ENCODE data around the gene PRR18. TPM values are rescaled to one million over a fixed set of nuclear protein-coding genes. Genes with fewer than 3 reads are reported as not detected.
A peak's percentile ranks its signal among the peaks of the same experiment; 100 is the strongest.

Gene PRR18
- total RNA-seq, 3 donors from 2014 or later (not counting 1 experiment from before 2014, with no cell fraction given): not detected

DNA sequence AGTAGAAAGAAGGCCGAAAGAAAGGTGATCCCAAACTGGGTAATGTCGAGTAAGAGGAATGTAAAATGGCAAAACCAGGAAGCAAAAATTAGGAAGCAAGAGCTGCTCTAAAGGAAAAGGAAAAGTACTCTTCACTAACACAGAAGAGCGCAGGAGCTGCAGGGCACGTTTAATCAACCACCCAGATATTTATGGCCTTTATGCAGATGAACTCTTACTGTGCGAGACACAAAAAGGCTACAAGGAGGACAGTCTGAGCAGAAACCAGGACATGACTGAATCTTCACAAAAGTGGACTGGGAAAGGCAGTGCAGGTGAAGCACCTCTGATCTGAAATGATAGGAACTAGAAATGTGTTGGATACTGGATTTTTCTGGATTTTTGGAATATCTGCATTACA, 15.2 kb upstream of the PRR18 start:
- Mint-ChIP-seq H3K9me3 (no peaks in the 10 kb centered on the region), H3K4me1 (peaks cover 40 to 53% of the 10 kb centered on the region in 2 donors), H3K4me3 (no peak overlapping the region), H3K36me3 (peaks cover 6% of the 10 kb centered on the region), H3K27ac (no peak overlapping the region), H3K27me3 (ENCODE audit: low read depth in 2 of 2) (no peaks in the 10 kb centered on the region)
- ATAC-seq: no peak
- Histone ChIP-seq H3K4me3 (ENCODE audit: low read length) (no peak overlapping the region), H3K27me3 (ENCODE audit: control insufficient read depth, insufficient read depth, low read length) (no peaks in the 10 kb centered on the region), H3K4me1 (ENCODE audit: control insufficient read depth, insufficient read depth, low read length) (peaks cover 16% of the 10 kb centered on the region), H3K9me3 (ENCODE audit: control insufficient read depth, insufficient read depth, low read length) (no peaks in the 10 kb centered on the region), H3K27ac (ENCODE audit: low read length) (no peak overlapping the region), H3K36me3 (ENCODE audit: control insufficient read depth, insufficient read depth, low read length) (peaks cover 55% of the 10 kb centered on the region)
- 98% methylated on average over 4 of the region's 5 CpGs for WGBS (ENCODE audit: insufficient coverage)
- intact Hi-C loops (cut with micrococcal nuclease): no loop called here
- TF ChIP-seq, protein P1, sequence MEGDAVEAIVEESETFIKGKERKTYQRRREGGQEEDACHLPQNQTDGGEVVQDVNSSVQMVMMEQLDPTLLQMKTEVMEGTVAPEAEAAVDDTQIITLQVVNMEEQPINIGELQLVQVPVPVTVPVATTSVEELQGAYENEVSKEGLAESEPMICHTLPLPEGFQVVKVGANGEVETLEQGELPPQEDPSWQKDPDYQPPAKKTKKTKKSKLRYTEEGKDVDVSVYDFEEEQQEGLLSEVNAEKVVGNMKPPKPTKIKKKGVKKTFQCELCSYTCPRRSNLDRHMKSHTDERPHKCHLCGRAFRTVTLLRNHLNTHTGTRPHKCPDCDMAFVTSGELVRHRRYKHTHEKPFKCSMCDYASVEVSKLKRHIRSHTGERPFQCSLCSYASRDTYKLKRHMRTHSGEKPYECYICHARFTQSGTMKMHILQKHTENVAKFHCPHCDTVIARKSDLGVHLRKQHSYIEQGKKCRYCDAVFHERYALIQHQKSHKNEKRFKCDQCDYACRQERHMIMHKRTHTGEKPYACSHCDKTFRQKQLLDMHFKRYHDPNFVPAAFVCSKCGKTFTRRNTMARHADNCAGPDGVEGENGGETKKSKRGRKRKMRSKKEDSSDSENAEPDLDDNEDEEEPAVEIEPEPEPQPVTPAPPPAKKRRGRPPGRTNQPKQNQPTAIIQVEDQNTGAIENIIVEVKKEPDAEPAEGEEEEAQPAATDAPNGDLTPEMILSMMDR (IDR thresholded peaks at IDR 0.05): no peak
- DNase-seq: no peak

DNA sequence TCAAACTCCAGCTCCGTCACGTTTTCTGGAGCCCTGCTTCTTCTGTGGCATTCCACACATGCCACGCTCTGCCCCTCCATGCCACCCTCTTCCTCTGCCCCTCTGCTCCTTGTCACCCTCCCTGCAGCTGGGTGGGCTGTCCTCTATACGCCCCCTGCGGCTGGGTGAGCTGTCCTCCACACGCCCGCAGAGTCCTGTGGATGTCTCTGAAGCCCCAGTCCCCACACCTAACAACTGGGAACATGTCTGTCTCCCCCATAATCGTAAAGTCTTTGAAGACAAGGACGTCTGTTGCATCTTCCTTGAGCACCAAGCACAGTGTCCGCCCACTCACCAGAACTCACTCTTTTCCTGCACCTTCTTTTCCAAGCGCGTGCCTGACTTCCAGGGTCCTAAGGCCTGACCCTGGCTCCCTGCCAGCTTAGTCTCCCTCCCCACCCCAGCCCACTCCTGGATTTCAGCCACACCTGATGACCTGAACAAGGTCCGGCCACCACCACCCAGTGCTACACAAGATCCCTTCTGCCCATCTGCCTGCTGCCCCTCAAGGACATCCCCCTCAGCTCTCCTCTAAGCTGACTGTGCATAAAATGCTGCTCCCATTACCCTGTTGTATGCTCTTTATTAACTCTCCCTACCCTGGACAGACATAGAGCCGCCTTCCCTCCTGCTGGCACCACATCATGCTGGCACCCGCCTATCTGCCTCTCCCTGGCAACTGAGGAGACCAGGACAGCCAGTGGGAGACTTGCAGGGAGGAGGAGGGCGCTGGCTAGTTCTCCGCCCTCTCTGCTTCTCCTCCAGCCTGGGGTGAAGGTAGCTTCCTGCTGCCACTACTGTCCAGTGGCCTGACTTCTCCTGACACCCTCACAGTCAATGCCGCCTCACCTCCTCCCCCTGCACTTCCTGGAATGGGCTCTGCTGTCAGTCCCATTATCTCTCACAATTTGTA, 10.7 kb upstream of the PRR18 start:
- Mint-ChIP-seq H3K4me1 (peaks cover 12 to 21% of the 10 kb centered on the region in 2 donors), H3K36me3 (no peaks in the 10 kb centered on the region), H3K4me3 (no peak overlapping the region), H3K27ac (peak overlapping the region in 1 of 2 donors; percentile 32), H3K27me3 (ENCODE audit: low read depth in 2 of 2) (no peaks in the 10 kb centered on the region), H3K9me3 (no peaks in the 10 kb centered on the region)
- Histone ChIP-seq H3K36me3 (ENCODE audit: control insufficient read depth, insufficient read depth, low read length) (peaks cover 33% of the 10 kb centered on the region), H3K4me3 (ENCODE audit: low read length) (no peak overlapping the region), H3K27me3 (ENCODE audit: control insufficient read depth, insufficient read depth, low read length) (no peaks in the 10 kb centered on the region), H3K27ac (ENCODE audit: low read length) (no peak overlapping the region), H3K9me3 (ENCODE audit: control insufficient read depth, insufficient read depth, low read length) (no peaks in the 10 kb centered on the region), H3K4me1 (ENCODE audit: control insufficient read depth, insufficient read depth, low read length) (peaks cover 3% of the 10 kb centered on the region)
- intact Hi-C loops (cut with micrococcal nuclease): no loop called here
- DNase-seq (no peak), ATAC-seq (no peak)
- TF ChIP-seq, protein P1 (IDR thresholded peaks at IDR 0.05): no peak
- WGBS (ENCODE audit: insufficient coverage): 86% methylated on average over 18 of the region's 18 CpGs

DNA sequence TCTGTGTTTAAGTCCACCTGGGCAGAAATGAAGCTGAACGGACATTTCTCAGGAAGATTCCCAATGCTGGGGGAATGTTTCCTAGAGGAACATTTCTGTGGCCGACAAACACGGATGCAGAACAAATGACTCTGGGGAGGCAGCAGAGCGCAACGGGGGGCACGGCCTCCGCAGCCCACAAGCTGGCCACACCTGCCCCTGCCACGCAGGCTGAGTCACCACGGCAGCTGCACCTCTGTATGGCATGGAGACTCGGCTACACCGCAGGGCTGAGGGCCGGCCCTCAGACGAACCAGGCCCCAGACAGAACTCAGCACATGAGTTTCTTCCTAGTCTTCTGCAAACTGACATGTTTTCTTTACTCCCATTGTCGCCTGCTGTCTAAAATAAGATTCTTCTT, 10.0 kb upstream of the PRR18 start:
- H3K27me3 Mint-ChIP-seq (ENCODE audit: low read depth in 2 of 2): no peaks in the 10 kb centered on the region

More for the DNA sequence above, 10.0 kb upstream of the PRR18 start:
- Histone ChIP-seq H3K27me3 (ENCODE audit: control insufficient read depth, insufficient read depth, low read length) (no peaks in the 10 kb centered on the region), H3K27ac (ENCODE audit: low read length) (no peak overlapping the region), H3K9me3 (ENCODE audit: control insufficient read depth, insufficient read depth, low read length) (no peaks in the 10 kb centered on the region), H3K36me3 (ENCODE audit: control insufficient read depth, insufficient read depth, low read length) (peaks cover 28% of the 10 kb centered on the region), H3K4me3 (ENCODE audit: low read length) (no peak overlapping the region), H3K4me1 (ENCODE audit: control insufficient read depth, insufficient read depth, low read length) (peaks cover 3% of the 10 kb centered on the region)
- Mint-ChIP-seq H3K4me1 (peaks cover 12 to 15% of the 10 kb centered on the region in 2 donors), H3K27ac (no peak overlapping the region), H3K4me3 (no peak overlapping the region), H3K9me3 (no peaks in the 10 kb centered on the region), H3K36me3 (no peaks in the 10 kb centered on the region)
- WGBS (ENCODE audit: insufficient coverage): 82% methylated on average over 14 of the region's 14 CpGs
- DNase-seq (no peak), ATAC-seq (no peak)
- TF ChIP-seq, protein P1 (IDR thresholded peaks at IDR 0.05): no peak
- intact Hi-C loops (cut with micrococcal nuclease): no loop called here
